HEK293T (cell line): ENCODE data around the gene UGT1A4.
"Not testable (repeated sequence)": the region's sequence is repeated elsewhere in the genome, so short reads cannot be mapped to it uniquely, and the experiment has no call there.

Experiments
- FOXM1 ChIP-seq: fragments of 450-650 bp; IDR thresholded peaks from 2 replicates; pipeline ENCODE4 v1.6.1; 2017; ENCODE audit warnings: mild to moderate bottlenecking, borderline replicate concordance
- HDGF ChIP-seq: fragments of 450-650 bp; IDR thresholded peaks from 2 replicates; pipeline ENCODE4 v1.6.1; 2017; ENCODE audit warnings: antibody characterized with exemption, borderline replicate concordance

- TF ChIP-seq HDGF, FOXM1: not testable (repeated sequence)
Measured at GRCh38 chr2:233700842-233701241, 17.7 kb upstream of the UGT1A4 start.
